KMS-11 (cell line): ENCODE results near the gene RECQL5.

ENCODE experiments used
- H2AFZ ChIP-seq: fragments of 200-600 bp; sonication (generic); 2 replicates; pipeline ENCODE4 v1.6.1; 2016; ENCODE audit warnings: antibody characterized with exemption, mixed run types, low read depth
- H3K27ac ChIP-seq: fragments of 200-600 bp; sonication (generic); 2 replicates; pipeline ENCODE4 v1.6.1; 2016; ENCODE audit warnings: mild to moderate bottlenecking, mixed run types
- H3K27me3 ChIP-seq: fragments of 200-600 bp; sonication (generic); 2 replicates; pipeline ENCODE4 v1.6.1; 2017; ENCODE audit warnings: mild to moderate bottlenecking, low read depth, mixed run types, moderate library complexity; ENCODE audit not compliant: insufficient read depth
- H3K36me3 ChIP-seq: fragments of 200-600 bp; sonication (generic); 2 replicates; pipeline ENCODE4 v1.6.1; 2017; ENCODE audit warnings: mild to moderate bottlenecking, mixed run types; ENCODE audit not compliant: insufficient read depth
- H3K4me1 ChIP-seq: fragments of 200-600 bp; sonication (generic); 2 replicates; pipeline ENCODE4 v1.6.1; 2016; ENCODE audit warnings: mild to moderate bottlenecking, low read depth, mixed run types; ENCODE audit not compliant: poor library complexity, severe bottlenecking
- H3K4me2 ChIP-seq: fragments of 200-600 bp; sonication (generic); 2 replicates; pipeline ENCODE4 v1.7.0; 2016; ENCODE audit warnings: mild to moderate bottlenecking, mixed run types
- H3K4me3 ChIP-seq: fragments of 200-600 bp; sonication (generic); IDR thresholded peaks from 2 replicates; pipeline ENCODE4 v1.6.1; 2017; ENCODE audit warnings: low read depth, low read length, mixed read lengths; ENCODE audit not compliant: insufficient read depth
- H3K79me2 ChIP-seq: fragments of 200-600 bp; sonication (generic); 2 replicates; pipeline ENCODE4 v1.6.1; 2016; ENCODE audit warnings: low read depth, mixed run types; ENCODE audit not compliant: insufficient read depth
- H3K9ac ChIP-seq: fragments of 200-600 bp; sonication (generic); 2 replicates; pipeline ENCODE4 v1.6.1; 2016; ENCODE audit warnings: mild to moderate bottlenecking, mixed run types
- H4K20me1 ChIP-seq: fragments of 200-600 bp; sonication (generic); 2 replicates; pipeline ENCODE4 v1.6.1; 2016; ENCODE audit warnings: mild to moderate bottlenecking, mixed run types; ENCODE audit not compliant: insufficient read depth
- TF ChIP-seq, protein P1 (sequence below): fragments of 200-600 bp; sonication (generic); conservative IDR thresholded peaks from 2 replicates; pipeline ENCODE4 v1.6.1; 2017; ENCODE audit warnings: low read depth, mild to moderate bottlenecking, antibody characterized with exemption, low read length, moderate library complexity, mixed read lengths

Gene RECQL5

DNA sequence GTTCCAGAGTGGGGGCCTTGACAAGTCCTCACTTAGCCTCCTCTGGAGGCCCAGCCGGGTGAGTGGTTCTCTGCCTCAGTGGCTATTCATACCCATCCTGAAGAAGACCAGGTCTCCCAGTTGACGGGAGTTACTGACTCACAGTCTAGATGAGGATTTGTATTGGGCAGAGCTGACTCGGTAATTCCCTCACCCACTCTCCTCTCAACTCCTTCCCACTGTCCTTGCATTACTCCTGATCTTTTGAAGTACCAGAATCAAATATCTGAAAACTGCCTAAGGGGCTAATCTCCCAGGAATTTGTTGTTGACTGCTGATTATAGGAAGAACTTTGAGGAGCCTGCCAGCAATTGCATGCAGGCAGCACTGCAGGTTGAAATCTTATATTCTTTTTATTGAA, 14.3 kb upstream of the RECQL5 start:
- H3K27ac ChIP-seq, result no peak overlapping the region
- peaks cover 39% of the 10 kb centered on the region; the same call in 1 of the 2 replicates for H3K79me2 ChIP-seq
- H3K9ac ChIP-seq, result no peak overlapping the region
- no peak overlapping the region for H2AFZ ChIP-seq
- H3K27me3 ChIP-seq, result no peaks in the 10 kb centered on the region
- H3K4me2 ChIP-seq, result no peak overlapping the region
- H3K4me1 ChIP-seq, result no peaks in the 10 kb centered on the region
- no peaks in the 10 kb centered on the region; the same call in 1 of the 2 replicates for H3K36me3 ChIP-seq
- TF ChIP-seq, protein P1, sequence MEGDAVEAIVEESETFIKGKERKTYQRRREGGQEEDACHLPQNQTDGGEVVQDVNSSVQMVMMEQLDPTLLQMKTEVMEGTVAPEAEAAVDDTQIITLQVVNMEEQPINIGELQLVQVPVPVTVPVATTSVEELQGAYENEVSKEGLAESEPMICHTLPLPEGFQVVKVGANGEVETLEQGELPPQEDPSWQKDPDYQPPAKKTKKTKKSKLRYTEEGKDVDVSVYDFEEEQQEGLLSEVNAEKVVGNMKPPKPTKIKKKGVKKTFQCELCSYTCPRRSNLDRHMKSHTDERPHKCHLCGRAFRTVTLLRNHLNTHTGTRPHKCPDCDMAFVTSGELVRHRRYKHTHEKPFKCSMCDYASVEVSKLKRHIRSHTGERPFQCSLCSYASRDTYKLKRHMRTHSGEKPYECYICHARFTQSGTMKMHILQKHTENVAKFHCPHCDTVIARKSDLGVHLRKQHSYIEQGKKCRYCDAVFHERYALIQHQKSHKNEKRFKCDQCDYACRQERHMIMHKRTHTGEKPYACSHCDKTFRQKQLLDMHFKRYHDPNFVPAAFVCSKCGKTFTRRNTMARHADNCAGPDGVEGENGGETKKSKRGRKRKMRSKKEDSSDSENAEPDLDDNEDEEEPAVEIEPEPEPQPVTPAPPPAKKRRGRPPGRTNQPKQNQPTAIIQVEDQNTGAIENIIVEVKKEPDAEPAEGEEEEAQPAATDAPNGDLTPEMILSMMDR, result no peak
- no peaks in the 10 kb centered on the region for H4K20me1 ChIP-seq
- H3K4me3 ChIP-seq, result no peak overlapping the region

DNA sequence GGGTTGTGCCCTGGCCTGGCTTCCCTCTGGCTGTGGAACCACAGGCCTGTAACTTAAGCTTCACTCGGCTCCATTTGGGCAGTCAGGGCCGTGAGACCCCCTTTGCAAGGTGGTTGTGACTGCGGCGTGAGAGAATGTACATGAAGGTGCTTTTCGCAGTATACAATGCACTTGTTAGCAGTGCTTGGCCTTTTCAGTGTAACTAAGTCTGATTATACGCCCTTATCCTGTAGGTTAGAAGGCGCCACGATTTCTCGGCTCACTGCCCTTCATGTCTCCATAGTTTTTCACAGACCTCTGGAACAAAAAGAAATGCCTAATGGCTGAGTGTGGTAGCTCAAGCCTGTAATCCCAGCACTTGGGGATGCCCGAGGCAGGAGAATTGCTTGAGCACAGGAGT, 13.5 kb upstream of the RECQL5 start:
- H4K20me1 ChIP-seq, result no peaks in the 10 kb centered on the region
- no peak overlapping the region for H3K4me2 ChIP-seq
- no peak overlapping the region for H3K4me3 ChIP-seq
- H2AFZ ChIP-seq, result no peak overlapping the region
- no peaks in the 10 kb centered on the region for H3K27me3 ChIP-seq
- peaks cover 3% of the 10 kb centered on the region for H3K4me1 ChIP-seq
- TF ChIP-seq, protein P1, result no peak
- H3K79me2 ChIP-seq, result peaks cover 39% of the 10 kb centered on the region; the same call in 1 of the 2 replicates
- peaks cover 5% of the 10 kb centered on the region; the same call in 1 of the 2 replicates for H3K36me3 ChIP-seq
- H3K9ac ChIP-seq, result no peak overlapping the region
- no peak overlapping the region for H3K27ac ChIP-seq

DNA sequence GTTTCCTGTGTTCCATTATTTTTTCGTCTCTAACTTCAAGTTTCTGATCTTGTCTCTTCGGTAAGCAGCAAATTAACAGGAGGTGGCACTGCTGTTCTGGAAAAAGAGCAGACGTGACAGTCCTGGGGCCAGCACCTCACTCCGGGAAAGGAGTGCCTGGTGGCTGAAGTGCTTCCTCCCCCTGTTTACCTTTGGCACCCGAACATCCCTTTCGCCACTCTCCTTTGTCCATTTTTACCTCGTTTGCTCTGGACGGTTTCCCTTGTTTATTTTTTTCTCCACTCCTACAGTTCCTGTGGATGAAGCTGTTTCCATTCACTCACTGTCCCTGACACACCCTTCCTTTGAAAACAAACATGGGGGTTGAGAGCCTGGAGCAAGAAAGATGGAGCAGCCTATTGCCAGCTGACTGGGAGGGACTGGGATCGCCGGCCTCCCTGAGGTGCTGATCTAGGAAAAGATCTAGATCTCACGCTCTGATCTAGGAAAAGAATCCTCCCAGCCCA, 12.8 kb upstream of the RECQL5 start:
- Histone ChIP-seq H3K27me3 (no peaks in the 10 kb centered on the region), H3K36me3 (peaks cover 5% of the 10 kb centered on the region; the same call in 1 of the 2 replicates), H3K27ac (no peak overlapping the region), H3K9ac (no peak overlapping the region), H3K4me3 (no peak overlapping the region), H3K79me2 (peaks cover 33% of the 10 kb centered on the region; the same call in 1 of the 2 replicates), H4K20me1 (no peaks in the 10 kb centered on the region), H3K4me2 (no peak overlapping the region), H2AFZ (no peak overlapping the region), H3K4me1 (peaks cover 9% of the 10 kb centered on the region)
- TF ChIP-seq, protein P1, result no peak

DNA sequence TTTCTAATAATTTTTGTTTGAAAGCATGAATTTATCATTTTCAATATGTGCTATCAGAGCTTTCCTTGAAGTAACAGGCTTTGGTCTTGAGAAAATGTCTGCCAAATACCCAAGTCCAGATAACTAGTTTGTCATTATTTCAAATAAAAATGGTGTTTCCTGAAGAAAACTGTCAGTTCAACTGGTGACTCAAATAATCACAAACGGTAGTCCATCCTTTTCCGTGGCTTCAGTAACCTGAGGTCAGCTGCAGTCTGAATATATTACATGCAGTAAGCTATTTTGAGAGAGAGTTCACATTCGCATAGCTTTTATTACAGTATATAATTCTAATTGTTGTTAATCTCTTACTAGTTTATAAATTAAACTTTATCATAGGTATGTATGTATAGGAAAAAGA, 9.5 kb upstream of the RECQL5 start:
- H2AFZ ChIP-seq, result no peak overlapping the region
- H4K20me1 ChIP-seq, result no peaks in the 10 kb centered on the region
- no peaks in the 10 kb centered on the region for H3K27me3 ChIP-seq
- H3K4me1 ChIP-seq, result peaks cover 14% of the 10 kb centered on the region
- H3K79me2 ChIP-seq, result peaks cover 24% of the 10 kb centered on the region; the same call in 1 of the 2 replicates
- TF ChIP-seq, protein P1, result no peak
- H3K4me3 ChIP-seq, result no peak overlapping the region
- no peak overlapping the region for H3K9ac ChIP-seq
- no peak overlapping the region for H3K4me2 ChIP-seq
- H3K36me3 ChIP-seq, result peaks cover 5% of the 10 kb centered on the region; the same call in 1 of the 2 replicates
- no peak overlapping the region for H3K27ac ChIP-seq
